Trophoblast cell (in vitro differentiated cells and primary cell): ENCODE data around the gene ERH.

ENCODE experiments used
- DNase-seq, 2 donors: peaks; one replicate each; pipeline ENCODE4 v3.0.0-alpha.2; 2016
- H2AFZ ChIP-seq: 2 replicates; pipeline ENCODE4 v1.6.1; 2013; ENCODE audit warnings: low read length, moderate library complexity, mild to moderate bottlenecking; ENCODE audit not compliant: insufficient read depth, poor library complexity
- H2AK5ac ChIP-seq: 2 replicates; pipeline ENCODE4 v1.6.1; 2013; ENCODE audit warnings: mild to moderate bottlenecking, low read length
- H2BK120ac ChIP-seq: 2 replicates; pipeline ENCODE4 v1.6.1; 2013; ENCODE audit warnings: low read length, mild to moderate bottlenecking, moderate library complexity; ENCODE audit not compliant: insufficient read depth, poor library complexity
- H2BK12ac ChIP-seq: 2 replicates; pipeline ENCODE4 v1.6.1; 2013; ENCODE audit warnings: mild to moderate bottlenecking, low read length, moderate library complexity
- H2BK5ac ChIP-seq: 2 replicates; pipeline ENCODE4 v1.6.1; 2013; ENCODE audit warnings: low read length, low read depth, moderate library complexity, mild to moderate bottlenecking; ENCODE audit not compliant: poor library complexity
- H3K14ac ChIP-seq: 2 replicates; pipeline ENCODE4 v1.6.1; 2013; ENCODE audit warnings: mild to moderate bottlenecking, low read length
- H3K18ac ChIP-seq: 2 replicates; pipeline ENCODE4 v1.6.1; 2013; ENCODE audit warnings: mild to moderate bottlenecking, low read length
- H3K23ac ChIP-seq: 2 replicates; pipeline ENCODE4 v1.6.1; 2013; ENCODE audit warnings: low read length
- H3K27ac ChIP-seq: 2 replicates; pipeline ENCODE4 v1.5.1; 2013; ENCODE audit warnings: low read depth, mild to moderate bottlenecking, inconsistent platforms, low read length, moderate library complexity
- H3K27me3 ChIP-seq: 2 replicates; pipeline ENCODE4 v1.6.1; 2013; ENCODE audit warnings: inconsistent platforms, mild to moderate bottlenecking, low read length, moderate library complexity; ENCODE audit not compliant: insufficient read depth
- H3K36me3 ChIP-seq, 2 experiments: 1 replicate in 1 of 2; 2 replicates in 1 of 2; pipeline ENCODE4 v1.6.1; 2013; ENCODE audit warnings: low read length in 2 of 2, mild to moderate bottlenecking in 2 of 2, moderate library complexity in 1 of 2; ENCODE audit not compliant: insufficient read depth in 2 of 2, control insufficient read depth in 1 of 2
- H3K4ac ChIP-seq: 2 replicates; pipeline ENCODE4 v1.6.1; 2013; ENCODE audit warnings: low read depth, mild to moderate bottlenecking, low read length, moderate library complexity
- H3K4me1 ChIP-seq, 2 experiments: 1 replicate in 1 of 2; 2 replicates in 1 of 2; pipeline ENCODE4 v1.6.1; 2013; ENCODE audit warnings: low read length in 2 of 2, mild to moderate bottlenecking in 2 of 2, moderate library complexity in 1 of 2; ENCODE audit not compliant: insufficient read depth in 2 of 2, control insufficient read depth in 1 of 2
- H3K4me2 ChIP-seq: 2 replicates; pipeline ENCODE4 v1.6.1; 2013; ENCODE audit warnings: inconsistent platforms, mild to moderate bottlenecking, low read length, moderate library complexity
- H3K4me3 ChIP-seq: 2 replicates; pipeline ENCODE4 v1.5.1; 2013; ENCODE audit warnings: mild to moderate bottlenecking, low read depth, low read length, inconsistent platforms
- H3K79me1 ChIP-seq: one replicate; pipeline ENCODE4 v1.6.1; 2013; ENCODE audit warnings: low read length
- H3K79me2 ChIP-seq: 2 replicates; pipeline ENCODE4 v1.6.1; 2013; ENCODE audit warnings: low read length, mild to moderate bottlenecking; ENCODE audit not compliant: control insufficient read depth, insufficient read depth, poor library complexity
- H3K9ac ChIP-seq: 2 replicates; pipeline ENCODE4 v1.6.1; 2013; ENCODE audit warnings: mild to moderate bottlenecking, low read length
- H3K9me3 ChIP-seq: 2 replicates; pipeline ENCODE4 v1.6.1; 2013; ENCODE audit warnings: low read depth, mild to moderate bottlenecking, control low read depth, inconsistent platforms, low read length; ENCODE audit not compliant: insufficient read depth
- H4K12ac ChIP-seq: 2 replicates; pipeline ENCODE4 v1.6.1; 2013; ENCODE audit warnings: low read depth, mild to moderate bottlenecking, low read length, moderate library complexity
- H4K8ac ChIP-seq: 2 replicates; pipeline ENCODE4 v1.6.1; 2013; ENCODE audit warnings: low read depth, mild to moderate bottlenecking, low read length, moderate library complexity
- H4K91ac ChIP-seq: one replicate; pipeline ENCODE4 v1.6.1; 2013; ENCODE audit warnings: low read depth, mild to moderate bottlenecking, low read length, moderate library complexity
- WGBS: extraction: QIAGEN DNeasy Blood & Tissue Kit; methylation state at CpG from one replicate; pipeline ENCODE4 v1.1.7; 2013; ENCODE audit warnings: missing lambda C conversion rate; ENCODE audit not compliant: insufficient read length, insufficient coverage; ENCODE audit errors: extremely low coverage; 5-methylcytosine and 5-hydroxymethylcytosine counted together

Gene ERH

DNA sequence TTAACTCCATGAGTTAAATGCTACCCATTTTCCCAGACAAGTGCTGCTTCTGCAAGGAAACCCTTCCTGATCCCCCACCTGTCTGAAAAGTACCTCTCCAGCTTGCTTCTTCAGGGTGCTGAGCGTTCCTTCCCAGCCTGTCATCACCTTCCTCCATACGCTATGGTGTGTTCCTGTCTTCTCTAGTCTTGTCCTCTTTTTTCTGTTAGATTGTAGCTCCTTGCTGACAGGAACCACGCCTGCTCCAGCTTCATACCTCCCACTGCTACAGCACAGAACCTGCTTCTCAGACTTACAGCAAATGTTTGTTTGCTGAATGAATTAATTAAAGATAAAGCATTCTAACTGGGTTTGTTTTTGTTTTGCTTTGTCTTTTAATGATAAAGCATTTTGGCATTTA lies 39.1 kb downstream of the ERH start:
- no peaks in the 10 kb centered on the region for H3K79me2 ChIP-seq
- H3K27me3 ChIP-seq = no peaks in the 10 kb centered on the region
- no peak overlapping the region for H2BK120ac ChIP-seq
- no peak overlapping the region for H3K14ac ChIP-seq
- H3K9me3 ChIP-seq = peaks cover 2% of the 10 kb centered on the region
- no peak overlapping the region for H2AFZ ChIP-seq
- peaks cover 3% of the 10 kb centered on the region for H3K79me1 ChIP-seq
- no peak overlapping the region for H2BK12ac ChIP-seq
- H3K18ac ChIP-seq = no peak overlapping the region
- H3K4me1 ChIP-seq = peaks cover 11 to 13% of the 10 kb centered on the region in 2 experiments
- no peak overlapping the region for H3K4me3 ChIP-seq
- H2AK5ac ChIP-seq = no peak overlapping the region
- H4K12ac ChIP-seq = no peak overlapping the region
- H3K23ac ChIP-seq = no peak overlapping the region
- H3K4ac ChIP-seq = no peak overlapping the region
- no peak overlapping the region for H3K9ac ChIP-seq
- no peaks in the 10 kb centered on the region for H3K36me3 ChIP-seq
- H3K27ac ChIP-seq = no peak overlapping the region
- DNase-seq = no peak
- no peak overlapping the region for H3K4me2 ChIP-seq
- no CpG with 5 or more reads among the region's 3 CpGs for WGBS
- no peak overlapping the region for H4K8ac ChIP-seq
- H2BK5ac ChIP-seq = no peak overlapping the region
- no peak overlapping the region for H4K91ac ChIP-seq

DNA sequence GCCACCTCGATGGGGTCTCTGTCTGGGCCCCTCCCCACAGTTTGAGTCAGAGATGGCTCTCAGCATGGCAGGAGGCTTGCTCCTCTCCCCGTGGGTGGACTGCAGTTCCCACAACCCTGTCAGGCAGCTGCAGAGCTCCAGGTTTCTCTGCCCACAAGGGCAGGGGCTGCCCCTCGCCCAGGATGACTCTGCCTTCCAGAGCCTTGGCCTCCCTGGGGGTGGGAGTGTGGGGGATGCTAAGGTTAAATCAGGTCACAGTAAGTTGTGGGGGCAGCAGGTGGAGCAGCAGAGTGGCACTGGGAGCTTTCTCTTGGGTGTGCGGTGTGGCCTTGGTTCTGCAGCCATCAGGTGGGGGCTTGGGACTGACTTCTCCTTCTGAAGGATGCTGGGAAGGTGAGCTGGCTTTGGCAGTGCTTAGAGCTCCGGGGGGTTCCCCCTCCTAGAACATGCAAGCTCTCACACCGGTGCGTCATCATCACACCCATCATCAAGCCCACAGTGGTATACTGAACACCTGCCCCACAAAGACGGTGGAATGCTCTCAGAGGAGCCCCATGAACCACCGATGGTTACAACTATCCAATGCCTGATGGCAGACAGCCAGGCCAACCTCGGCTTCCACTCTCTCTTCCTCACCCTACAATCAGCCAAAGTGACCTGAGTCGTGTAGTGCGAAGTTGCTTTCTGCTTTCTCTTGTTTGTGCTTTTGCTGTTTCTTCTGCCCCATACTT lies 39.7 kb downstream of the ERH start:
- Histone ChIP-seq H4K12ac (no peak overlapping the region), H3K9me3 (peaks cover 5% of the 10 kb centered on the region), H3K4ac (no peak overlapping the region), H2BK5ac (no peak overlapping the region), H2AK5ac (no peak overlapping the region), H2BK120ac (no peak overlapping the region), H3K18ac (no peak overlapping the region), H2AFZ (no peak overlapping the region), H3K27ac (no peak overlapping the region), H3K4me1 (peaks cover 11 to 13% of the 10 kb centered on the region in 2 experiments), H3K36me3 (no peaks in the 10 kb centered on the region), H3K23ac (no peak overlapping the region), H3K9ac (no peak overlapping the region), H3K4me3 (no peak overlapping the region), H2BK12ac (no peak overlapping the region), H3K27me3 (no peaks in the 10 kb centered on the region), H4K8ac (no peak overlapping the region), H3K14ac (no peak overlapping the region), H3K79me1 (peaks cover 3% of the 10 kb centered on the region), H3K4me2 (no peak overlapping the region), H4K91ac (no peak overlapping the region), H3K79me2 (no peaks in the 10 kb centered on the region)
- no CpG with 5 or more reads among the region's 12 CpGs for WGBS
- no peak for DNase-seq

DNA sequence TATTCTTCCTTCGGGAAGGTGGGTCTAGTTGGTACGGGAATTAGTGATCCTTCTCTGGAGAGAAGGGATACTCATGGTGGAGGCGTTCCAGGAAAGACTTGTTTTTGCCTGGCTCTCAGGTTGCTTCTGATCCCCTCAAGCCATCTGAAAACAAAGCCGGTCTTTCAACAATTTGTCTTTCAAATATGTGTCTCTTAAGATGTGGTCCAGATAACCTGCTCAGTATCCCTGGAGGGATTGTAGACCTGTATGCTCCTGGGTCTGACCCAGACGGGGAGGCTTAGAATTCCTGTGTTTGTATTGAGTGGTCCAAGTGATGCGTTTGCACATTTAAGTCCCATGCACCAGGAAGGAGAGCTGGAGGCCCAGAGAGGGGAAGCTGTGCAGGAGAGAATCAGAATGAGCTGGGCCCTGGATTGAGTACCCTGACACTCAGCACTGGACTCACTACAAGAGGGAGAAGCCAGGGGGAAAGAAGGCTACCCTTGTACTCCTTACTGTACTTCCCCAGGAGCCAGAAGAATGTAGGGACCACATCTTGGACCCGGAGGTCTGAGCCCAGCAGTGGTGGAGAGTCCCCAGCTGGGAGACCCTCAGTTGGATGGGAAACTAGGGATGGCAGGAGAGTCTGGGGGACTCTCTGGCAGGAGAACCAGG lies 40.4 kb downstream of the ERH start:
- Histone ChIP-seq H4K8ac (no peak overlapping the region), H3K9me3 (peaks cover 5% of the 10 kb centered on the region), H3K36me3 (no peaks in the 10 kb centered on the region), H3K4me2 (peak overlapping the region; percentile 5), H2AFZ (no peak overlapping the region), H3K14ac (no peak overlapping the region), H3K18ac (no peak overlapping the region), H3K79me2 (no peaks in the 10 kb centered on the region), H2BK12ac (no peak overlapping the region), H3K79me1 (peaks cover 3% of the 10 kb centered on the region), H3K9ac (no peak overlapping the region), H4K12ac (no peak overlapping the region), H4K91ac (no peak overlapping the region), H3K27ac (no peak overlapping the region), H2AK5ac (no peak overlapping the region), H3K23ac (no peak overlapping the region), H3K4me3 (no peak overlapping the region), H3K27me3 (no peaks in the 10 kb centered on the region), H2BK5ac (no peak overlapping the region), H3K4ac (no peak overlapping the region), H3K4me1 (peaks cover 11 to 13% of the 10 kb centered on the region in 2 experiments), H2BK120ac (no peak overlapping the region)
- DNase-seq = peak; percentile 42 to 80
- no CpG with 5 or more reads among the region's 7 CpGs for WGBS

DNA sequence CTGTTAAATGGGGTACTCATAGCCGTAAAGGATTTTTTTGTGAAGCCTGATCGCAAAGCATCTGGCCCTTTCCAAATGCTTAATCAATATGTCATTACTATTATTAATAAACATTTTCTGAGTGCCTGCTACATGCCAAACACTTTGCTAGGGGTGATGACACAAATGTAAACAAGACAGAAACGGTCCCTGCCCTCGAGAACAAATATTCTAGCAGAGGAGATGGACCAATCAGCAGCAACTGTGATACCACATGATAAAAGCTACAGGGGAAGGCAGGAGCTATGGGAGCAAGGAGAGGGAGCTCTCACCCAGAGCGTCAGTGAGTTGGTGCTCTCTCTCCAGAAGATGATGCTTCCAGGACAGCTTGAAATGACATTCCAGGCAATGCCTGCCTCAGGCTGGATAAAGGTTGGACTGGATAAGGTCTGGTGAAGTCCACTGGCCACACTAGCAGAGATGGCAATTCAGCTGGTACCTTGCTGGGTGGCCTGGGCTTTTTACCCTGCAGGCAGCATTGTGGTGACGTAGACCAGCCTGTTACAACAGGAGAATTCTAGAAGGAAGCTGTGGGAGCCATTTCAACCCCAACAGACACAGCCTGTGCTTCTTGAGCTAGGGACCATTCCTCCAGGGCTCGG lies 41.1 kb downstream of the ERH start:
- no peak overlapping the region for H4K91ac ChIP-seq
- no peak overlapping the region for H3K4ac ChIP-seq
- no peak overlapping the region for H3K4me3 ChIP-seq
- H4K8ac ChIP-seq = no peak overlapping the region
- H3K18ac ChIP-seq = no peak overlapping the region
- H2BK120ac ChIP-seq = no peak overlapping the region
- peaks cover 3% of the 10 kb centered on the region for H3K79me1 ChIP-seq
- H3K4me2 ChIP-seq = peak overlapping the region; percentile 5
- peaks cover 11 to 13% of the 10 kb centered on the region in 2 experiments for H3K4me1 ChIP-seq
- no peak overlapping the region for H2AK5ac ChIP-seq
- no peak overlapping the region for H3K23ac ChIP-seq
- peak; percentile 67 to 79 for DNase-seq
- no peak overlapping the region for H4K12ac ChIP-seq
- no peak overlapping the region for H3K9ac ChIP-seq
- H3K14ac ChIP-seq = no peak overlapping the region
- no CpG with 5 or more reads among the region's 7 CpGs for WGBS
- no peaks in the 10 kb centered on the region for H3K36me3 ChIP-seq
- H2BK5ac ChIP-seq = no peak overlapping the region
- no peaks in the 10 kb centered on the region for H3K79me2 ChIP-seq
- H3K27me3 ChIP-seq = no peaks in the 10 kb centered on the region
- no peak overlapping the region for H2BK12ac ChIP-seq
- peak overlapping the region; percentile 5 for H3K27ac ChIP-seq
- H2AFZ ChIP-seq = no peak overlapping the region
- H3K9me3 ChIP-seq = peaks cover 5% of the 10 kb centered on the region
